ENCODE results near the gene SEPTIN12.

GRCh38 chr16:4737545-4737944 lies 50.6 kb downstream of the SEPTIN12 start:
- TF ChIP-seq GATA2 (IDR thresholded peaks at IDR 0.05; ENCODE audit: low read depth, low read length) (no peak), GATA3 (IDR thresholded peaks at IDR 0.05; ENCODE audit: low read depth, low read length) (no peak)
